ENCODE data around the gene SLC6A18.

DNA sequence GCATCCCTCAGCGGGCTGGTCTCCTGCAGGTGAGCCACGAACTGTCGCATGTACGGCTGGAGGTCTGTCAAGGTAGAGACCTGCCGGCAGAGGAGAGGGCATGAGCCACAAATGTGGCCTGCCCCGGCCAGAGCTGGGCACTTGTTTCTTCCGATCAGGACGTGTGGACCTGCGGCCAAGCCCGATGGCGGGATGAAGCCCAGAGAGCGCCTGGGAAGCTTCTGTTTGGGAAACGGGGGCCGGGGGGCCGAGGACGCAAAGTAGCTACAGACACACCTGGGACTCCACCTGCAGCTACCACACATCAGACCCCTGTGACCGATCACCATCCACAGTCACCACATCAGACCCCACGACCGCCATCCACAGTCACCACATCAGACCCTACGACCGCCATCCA is 47.0 kb downstream of the SLC6A18 start:
- TF ChIP-seq, protein P1, sequence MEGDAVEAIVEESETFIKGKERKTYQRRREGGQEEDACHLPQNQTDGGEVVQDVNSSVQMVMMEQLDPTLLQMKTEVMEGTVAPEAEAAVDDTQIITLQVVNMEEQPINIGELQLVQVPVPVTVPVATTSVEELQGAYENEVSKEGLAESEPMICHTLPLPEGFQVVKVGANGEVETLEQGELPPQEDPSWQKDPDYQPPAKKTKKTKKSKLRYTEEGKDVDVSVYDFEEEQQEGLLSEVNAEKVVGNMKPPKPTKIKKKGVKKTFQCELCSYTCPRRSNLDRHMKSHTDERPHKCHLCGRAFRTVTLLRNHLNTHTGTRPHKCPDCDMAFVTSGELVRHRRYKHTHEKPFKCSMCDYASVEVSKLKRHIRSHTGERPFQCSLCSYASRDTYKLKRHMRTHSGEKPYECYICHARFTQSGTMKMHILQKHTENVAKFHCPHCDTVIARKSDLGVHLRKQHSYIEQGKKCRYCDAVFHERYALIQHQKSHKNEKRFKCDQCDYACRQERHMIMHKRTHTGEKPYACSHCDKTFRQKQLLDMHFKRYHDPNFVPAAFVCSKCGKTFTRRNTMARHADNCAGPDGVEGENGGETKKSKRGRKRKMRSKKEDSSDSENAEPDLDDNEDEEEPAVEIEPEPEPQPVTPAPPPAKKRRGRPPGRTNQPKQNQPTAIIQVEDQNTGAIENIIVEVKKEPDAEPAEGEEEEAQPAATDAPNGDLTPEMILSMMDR (IDR thresholded peaks at IDR 0.05): no peak
- TF ChIP-seq POLR2A (IDR thresholded peaks at IDR 0.05) (no peak), EP300 (IDR thresholded peaks at IDR 0.05) (no peak)

All from tibial nerve (tissue), 4 donors.